HG02610 (cell line): ENCODE results near the gene ST3GAL3.

ENCODE experiments used
- ATAC-seq: cut with Tn5 transposase; IDR thresholded peaks from one replicate; pipeline ENCODE4 v1.9.1; 2021; ENCODE audit warnings: mild to moderate bottlenecking, moderate library complexity; ENCODE audit not compliant: unreplicated experiment

Gene ST3GAL3

DNA sequence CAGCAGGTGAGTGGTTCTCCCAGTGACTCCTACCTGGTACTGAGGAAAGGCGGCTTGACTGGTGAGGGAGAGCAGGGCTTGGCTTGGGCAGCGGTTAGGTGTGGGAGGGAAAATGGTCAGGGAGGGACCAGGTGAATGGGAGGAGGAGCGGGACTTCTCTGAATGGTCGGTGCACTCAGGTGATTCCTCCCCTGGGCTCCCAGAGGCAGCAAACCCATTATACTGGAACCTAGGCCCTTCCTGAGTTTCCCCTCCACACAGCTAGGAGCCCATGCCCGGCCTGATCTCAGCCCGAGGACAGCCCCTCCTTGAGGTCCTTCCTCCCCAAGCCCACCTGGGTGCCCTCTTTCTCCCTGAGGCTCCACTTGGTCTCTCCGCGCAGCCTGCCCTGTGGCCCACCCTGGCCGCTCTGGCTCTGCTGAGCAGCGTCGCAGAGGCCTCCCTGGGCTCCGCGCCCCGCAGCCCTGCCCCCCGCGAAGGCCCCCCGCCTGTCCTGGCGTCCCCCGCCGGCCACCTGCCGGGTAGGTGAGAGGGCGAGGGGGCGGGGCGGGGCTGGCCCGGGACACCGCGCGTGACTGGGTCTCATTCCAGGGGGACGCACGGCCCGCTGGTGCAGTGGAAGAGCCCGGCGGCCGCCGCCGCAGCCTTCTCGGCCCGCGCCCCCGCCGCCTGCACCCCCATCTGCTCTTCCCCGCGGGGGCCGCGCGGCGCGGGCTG is 228.5 kb downstream of the ST3GAL3 start:
- no peak for ATAC-seq

DNA sequence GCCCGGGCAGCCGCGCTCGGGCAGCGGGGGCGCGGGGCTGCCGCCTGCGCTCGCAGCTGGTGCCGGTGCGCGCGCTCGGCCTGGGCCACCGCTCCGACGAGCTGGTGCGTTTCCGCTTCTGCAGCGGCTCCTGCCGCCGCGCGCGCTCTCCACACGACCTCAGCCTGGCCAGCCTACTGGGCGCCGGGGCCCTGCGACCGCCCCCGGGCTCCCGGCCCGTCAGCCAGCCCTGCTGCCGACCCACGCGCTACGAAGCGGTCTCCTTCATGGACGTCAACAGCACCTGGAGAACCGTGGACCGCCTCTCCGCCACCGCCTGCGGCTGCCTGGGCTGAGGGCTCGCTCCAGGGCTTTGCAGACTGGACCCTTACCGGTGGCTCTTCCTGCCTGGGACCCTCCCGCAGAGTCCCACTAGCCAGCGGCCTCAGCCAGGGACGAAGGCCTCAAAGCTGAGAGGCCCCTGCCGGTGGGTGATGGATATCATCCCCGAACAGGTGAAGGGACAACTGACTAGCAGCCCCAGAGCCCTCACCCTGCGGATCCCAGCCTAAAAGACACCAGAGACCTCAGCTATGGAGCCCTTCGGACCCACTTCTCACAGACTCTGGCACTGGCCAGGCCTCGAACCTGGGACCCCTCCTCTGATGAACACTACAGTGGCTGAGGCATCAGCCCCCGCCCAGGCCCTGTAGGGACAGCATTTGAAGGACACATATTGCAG is 229.3 kb downstream of the ST3GAL3 start:
- ATAC-seq = no peak

DNA sequence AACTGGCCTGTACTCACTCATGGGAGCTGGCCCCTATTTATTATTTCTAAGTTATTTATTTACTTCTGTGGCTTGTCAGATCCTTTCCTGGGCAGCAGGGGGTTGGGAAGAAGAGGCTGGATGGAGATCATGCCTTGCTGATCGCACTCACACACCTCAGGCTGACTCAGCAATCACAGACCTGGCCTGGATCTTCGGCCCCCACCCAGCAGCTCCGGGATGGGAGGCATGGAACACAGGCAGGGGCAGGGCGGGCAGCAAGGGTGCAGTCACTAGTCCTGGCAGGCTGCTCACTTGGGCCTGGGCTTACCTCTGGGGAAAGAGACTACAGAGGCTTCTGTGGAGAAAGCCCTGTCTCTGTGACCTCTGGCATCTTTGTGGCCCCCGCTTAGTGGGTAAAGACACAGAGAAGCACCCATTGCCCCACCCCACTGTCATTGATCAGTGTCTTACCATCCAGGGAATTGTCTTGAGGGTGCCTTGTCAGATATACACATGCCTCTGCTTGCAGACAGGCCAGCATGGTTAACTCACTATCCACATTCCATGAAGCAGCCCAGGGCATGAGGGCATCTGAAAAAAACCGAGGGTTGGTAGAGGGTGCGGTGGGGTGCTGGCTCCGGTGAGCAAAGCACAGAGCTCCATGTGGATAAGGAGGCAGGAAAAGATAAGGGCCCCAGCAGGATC is 230.0 kb downstream of the ST3GAL3 start:
- ATAC-seq = no peak

DNA sequence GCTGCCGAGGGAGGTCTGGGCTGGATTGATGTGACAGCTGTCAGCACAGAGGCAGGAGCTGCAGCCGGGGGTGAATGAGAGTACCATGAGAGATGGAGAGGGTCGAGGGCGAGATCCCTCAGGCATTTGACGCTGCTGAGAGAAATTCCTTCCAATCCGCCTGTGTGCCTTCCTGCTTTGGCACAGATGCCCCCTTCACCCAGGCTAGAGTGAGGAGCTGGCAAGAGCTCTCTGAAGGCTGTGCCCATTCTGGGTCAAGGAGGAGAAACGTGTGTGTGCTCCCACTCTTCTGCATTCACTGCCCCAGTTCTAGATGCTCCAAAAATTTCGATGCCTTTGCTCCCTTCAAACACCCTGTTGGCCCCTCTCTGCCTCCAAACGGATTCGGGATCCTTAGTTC is 231.0 kb downstream of the ST3GAL3 start:
- no peak for ATAC-seq

DNA sequence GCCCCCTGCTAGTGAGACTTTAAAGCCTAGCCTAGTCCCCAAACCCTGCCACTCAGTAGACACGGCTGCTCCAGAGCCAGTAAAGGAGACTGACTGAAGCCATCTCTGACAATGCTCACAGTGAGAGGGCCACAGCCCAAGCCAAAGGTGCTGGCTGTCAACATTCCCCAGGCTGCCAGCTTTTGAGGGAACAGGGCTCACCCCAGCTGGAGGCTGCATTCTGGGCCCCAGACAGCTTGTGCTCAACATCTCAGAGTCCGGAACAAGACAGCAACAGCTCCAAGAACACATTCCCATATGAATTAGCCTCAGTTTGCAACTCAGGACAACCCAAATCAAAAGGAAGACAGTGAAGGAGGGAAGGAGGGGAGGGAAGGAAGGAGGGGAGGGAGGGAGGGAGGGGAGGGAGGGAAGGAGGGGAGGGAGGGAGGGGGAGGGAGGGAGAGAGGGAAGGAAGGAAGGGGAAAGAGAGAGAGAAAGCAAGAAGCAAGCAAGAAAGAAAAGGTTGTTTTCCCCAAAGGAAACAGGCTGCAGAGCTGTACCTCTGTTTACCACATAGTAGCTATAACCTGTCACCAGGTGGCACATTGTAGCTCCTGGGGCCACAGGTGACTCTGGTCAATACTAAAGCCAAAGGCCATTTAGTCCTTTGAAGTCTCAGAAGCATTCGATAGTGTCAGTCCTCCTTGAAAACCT is 231.7 kb downstream of the ST3GAL3 start:
- ATAC-seq = no peak

DNA sequence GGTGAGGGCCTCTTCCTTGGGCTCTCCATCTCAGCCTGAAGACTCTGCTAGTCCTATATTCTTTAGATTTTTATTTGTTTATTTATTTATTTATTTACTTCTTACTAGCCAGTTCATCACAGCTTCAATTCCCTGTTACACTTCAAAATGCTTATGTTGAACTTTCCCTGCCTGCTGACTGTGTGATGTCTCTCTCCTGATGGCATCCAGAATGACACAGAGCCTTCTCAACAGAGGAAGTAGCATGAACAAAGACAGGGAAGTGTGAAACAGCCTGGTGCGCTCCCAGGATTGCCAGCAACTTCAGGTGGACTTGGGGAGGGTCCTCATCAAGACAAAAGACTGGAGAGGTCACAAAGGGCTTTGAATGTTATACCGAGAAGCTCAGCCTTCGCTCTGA is 235.1 kb downstream of the ST3GAL3 start:
- no peak for ATAC-seq

DNA sequence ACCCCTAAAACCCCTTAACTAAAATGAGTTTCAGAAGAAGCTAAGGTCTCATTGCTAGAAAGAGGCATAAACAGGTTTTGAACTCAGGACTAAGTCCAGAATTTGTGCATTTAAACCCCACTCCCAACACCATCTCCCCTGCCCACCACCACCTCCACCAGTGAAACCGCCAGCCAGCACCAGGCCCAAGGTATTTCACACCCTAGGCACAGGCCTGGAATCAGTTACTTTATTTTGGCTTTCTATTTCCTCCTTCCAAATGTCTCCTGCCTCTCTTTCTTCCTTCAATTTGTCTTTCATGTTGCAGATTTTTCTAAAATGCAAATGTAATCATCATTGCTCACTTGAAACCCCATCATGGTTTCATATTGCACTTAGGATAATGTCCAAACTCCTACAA is 237.5 kb downstream of the ST3GAL3 start:
- ATAC-seq = no peak

DNA sequence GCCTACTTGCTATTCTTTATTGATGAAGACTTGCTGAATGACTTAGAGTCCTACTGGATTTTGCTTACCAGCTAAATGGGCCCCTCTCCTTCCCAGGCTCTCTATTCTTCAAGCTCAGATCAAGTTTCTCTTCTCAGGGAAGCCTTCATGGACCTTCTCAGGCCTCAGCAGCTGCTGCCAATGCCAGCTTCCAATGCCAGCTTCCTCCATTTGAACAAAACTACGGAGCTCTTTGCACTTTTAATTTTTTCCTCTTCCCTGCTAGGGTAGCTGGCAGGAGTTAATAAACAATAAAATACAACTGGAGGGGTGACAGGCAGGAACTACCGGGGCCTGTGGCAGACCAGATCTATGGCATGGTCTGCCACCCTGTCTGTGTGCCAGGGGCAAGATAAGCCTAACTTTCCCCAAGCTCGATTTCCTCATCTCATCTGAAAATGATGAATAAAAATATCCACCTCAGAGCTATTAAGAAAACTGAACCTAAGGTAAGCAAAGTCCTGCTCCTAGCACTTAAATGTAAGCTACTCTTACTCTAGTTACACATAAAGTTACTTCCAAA is 238.4 kb downstream of the ST3GAL3 start:
- ATAC-seq = no peak

DNA sequence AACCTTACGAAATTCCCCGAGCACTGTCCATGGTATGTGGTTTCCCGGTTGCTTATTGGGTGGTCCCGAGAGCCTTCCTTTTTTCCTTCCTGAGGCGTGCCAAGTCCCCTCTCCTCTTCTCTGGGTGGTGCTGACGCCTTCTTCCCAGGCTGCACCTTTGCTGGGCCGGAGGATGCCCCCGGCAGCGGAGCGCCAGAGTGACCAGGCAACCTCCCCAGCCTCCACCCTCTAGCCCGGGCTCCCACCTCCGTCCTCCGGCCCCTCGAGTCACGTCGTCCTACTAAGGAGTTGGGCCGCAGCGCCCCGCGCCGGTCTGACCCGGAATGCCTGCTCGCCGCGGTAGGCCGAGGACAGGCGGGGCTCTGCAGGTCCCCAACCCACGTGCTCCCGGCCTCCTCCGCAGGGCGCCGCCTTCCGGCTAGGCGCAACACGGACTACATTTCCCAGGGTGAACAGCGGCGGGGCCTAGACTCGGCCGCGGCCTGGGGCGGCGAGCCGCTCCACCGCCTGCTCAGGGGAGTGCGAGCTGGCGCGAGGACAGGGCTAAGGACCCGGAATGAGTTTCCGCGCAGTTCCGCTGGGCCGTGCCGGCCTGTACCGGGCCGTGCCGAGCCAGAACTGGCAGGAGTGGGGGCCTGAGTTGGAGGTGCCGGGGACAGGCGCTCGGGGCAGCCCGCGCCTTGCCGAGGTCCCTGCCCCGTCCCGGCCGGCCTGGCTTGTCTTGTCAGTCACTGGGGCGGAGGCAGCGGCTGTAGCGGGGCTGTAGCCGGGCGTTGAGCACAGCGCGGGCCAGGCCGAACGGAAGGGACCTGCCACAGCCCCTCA is 239.1 kb downstream of the ST3GAL3 start, which contains the start of gene IPO13:
TSS of gene IPO13 (plus strand) at position 715 of the 825 bp plus-strand sequence. CDS start 651 bp downstream, outside the sequence.
- ATAC-seq = peak; percentile 94

DNA sequence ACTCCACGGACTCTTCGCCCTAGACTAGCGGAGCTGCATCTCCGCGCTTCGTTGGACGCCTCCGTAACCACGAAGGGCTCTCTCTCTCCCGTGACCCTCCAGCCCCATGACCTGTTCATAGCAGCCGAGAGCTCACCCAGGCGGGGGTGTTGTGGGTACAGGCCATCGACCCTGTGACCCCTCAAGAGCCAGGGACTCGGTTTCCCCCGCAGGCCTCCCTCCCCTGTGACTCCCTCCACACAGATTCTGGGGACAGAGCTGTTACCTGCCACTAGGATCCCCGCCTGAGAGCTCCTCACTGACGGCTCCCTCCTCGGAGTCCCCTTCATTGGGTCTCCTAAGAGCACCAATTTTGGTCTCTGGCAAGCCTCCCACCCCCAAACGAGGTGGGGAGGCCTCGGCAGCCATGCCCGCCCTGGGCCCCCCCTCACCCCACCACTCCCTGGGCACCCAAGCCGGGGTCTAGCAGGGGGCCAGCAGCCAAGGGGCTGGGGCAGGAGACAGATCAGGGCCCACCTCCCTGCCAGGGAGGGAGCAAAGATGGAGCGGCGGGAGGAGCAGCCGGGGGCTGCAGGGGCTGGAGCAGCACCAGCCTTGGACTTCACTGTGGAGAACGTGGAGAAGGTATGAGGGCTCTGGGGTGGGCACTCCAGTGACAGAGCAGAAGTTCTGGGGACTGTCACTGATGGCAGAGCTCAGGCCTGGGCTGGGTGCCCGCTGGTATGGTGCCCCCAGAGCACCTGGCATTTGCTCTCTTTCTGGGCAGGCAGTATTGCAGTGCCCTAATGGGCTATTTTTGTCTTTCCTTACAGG is 239.9 kb downstream of the ST3GAL3 start:
- ATAC-seq = no peak

DNA sequence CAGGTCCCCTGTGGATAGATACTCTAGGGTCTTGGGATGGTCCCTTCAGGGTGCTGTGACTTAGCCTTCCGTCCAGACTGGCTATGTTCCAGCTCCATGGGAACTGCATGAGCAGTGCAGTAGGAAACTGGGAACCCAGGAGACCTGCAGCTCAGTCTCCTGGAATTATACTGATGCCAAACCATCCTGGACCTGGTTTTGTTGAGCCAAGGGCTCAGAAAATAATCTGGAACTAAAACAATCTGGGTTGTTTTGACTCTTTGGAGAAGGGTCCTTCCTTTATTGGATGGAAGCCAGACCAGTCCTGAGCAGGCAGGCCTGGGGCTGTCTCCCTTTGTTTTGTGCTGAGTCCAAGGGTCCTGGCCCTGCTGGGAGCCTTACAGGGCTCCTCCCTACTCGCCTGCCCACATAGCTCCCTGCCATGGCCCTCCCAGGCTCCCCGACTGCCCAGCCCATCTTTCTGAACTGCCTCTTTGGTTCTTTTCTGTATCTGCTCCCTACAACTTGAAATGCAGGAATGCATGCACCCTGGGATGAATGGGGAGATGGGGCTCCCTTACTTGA is 240.6 kb downstream of the ST3GAL3 start:
- ATAC-seq = no peak

DNA sequence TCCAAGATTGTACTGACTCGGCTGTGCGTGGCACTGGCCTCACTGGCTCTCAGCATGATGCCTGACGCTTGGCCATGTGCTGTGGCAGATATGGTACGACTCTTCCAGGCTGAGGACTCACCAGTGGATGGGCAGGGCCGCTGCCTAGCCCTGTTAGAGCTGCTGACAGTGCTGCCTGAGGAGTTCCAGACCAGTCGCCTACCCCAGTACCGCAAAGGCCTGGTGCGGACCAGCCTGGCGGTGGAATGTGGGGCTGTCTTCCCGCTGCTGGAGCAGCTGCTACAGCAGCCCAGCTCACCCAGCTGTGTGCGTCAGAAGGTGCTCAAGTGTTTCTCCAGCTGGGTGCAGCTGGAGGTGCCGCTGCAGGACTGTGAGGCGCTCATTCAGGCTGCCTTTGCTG is 242.3 kb downstream of the ST3GAL3 start:
- ATAC-seq = no peak

DNA sequence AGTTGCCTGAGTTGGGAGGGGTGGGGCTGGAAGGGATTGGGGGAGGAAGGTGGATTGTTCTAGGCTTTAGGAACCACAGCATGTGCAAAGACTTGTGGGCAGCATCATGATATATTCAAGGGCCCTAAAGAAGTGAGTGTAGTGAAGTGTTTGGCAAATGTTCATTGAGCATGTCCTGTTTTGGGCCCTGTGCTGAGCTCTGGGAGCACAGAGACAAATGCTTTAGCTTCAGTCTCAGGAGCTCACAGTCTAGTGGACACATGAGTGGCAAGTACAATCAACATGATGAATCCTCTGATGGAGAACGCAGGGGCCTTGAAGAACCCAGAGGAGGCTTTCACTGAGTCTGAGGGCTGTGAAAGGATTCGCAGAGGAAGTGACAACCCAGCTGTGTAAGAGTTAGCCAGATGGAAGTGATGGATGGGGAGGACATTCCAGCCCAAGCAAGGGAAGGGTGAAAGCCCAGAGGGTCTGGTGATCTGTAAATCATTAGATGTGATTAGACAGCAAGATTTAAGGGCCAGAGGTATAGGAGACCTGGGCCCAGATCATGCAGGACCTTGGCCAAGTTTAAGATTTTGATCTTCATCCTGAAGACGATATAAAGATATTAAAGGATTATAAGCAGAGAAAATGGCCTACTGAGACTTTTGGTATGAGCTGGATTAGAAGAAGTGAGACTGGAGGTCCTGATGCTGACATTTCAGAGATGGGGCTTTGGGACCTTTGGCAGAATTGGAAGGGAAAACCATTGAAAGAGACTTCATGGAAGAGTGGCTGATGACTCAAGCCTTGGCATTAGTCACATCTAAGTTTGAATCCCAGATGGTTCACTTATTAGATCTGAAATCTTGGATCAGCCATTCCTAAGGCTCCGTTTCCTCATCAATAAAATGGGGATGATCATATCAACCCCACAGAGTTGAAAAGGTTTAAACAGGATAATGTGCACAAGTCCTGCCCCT is 244.0 kb downstream of the ST3GAL3 start:
- no peak for ATAC-seq

DNA sequence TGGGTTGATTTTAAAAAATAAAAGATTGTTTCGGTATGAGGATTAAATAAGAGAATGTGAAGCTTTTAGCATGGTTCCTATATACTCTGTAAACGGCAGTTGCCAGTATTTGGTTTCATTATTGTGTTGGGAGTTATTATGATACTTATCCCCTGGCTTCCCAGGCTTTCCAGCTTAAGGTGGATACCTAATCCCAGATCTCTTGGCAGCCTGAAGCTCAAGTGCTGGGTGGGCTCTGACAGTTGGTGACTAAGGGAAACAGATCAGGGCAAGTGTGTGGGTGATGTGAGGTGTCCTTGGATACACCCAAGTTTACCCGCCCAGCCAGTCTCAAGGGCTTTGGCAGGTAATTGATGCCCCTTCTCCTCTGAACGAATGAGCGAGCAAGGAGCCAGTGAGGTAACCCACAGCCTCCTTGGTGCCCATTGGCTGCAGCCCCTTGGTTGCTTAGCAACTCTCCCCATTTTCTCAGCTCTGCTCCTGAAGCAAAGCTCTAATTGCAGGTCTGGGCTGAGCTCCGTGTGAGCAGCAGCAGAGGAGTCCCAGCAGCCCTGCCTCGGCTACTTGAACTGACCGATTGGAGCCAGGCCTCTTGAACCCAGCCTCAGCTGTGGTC is 245.5 kb downstream of the ST3GAL3 start:
- ATAC-seq = no peak

DNA sequence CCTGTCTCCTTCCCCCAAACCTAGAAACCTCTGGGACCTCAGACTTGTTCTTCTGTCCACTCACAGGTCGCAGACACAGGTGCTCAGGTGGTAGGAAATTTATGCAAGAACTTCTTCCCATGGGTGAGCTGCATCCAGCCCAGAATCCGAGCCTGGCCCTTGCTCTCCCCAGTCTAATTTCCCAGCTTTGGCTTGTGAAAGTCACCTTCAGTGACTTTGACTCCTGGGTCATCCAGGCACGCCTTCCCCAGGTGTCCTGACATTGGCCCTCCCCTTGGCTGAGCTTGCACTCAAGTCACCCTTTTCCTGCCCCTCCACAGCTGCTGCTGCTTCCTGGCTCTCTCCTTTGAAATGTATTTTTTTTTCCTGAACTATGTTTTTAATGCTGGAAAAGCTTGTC is 246.0 kb downstream of the ST3GAL3 start:
- ATAC-seq = no peak

DNA sequence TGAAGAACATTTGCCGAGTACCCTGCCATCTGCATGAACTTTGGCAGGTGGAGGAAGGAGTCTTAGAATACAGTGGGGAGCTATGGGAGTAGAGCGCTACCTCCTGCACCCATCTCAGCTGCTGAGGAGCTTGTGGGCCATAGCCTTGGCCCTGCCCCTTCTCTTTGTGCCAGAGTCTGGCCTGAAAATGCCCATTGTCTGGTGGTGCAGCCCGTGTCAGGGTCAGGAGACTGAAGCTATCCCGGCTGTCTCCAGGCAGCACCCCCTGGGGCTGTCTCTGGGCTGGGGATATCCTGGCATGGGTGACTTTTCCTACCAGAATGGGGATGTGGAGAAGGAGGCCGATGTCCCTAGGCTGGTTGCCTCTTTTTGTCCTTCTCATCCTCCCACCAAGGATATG is 246.7 kb downstream of the ST3GAL3 start:
- ATAC-seq = no peak

DNA sequence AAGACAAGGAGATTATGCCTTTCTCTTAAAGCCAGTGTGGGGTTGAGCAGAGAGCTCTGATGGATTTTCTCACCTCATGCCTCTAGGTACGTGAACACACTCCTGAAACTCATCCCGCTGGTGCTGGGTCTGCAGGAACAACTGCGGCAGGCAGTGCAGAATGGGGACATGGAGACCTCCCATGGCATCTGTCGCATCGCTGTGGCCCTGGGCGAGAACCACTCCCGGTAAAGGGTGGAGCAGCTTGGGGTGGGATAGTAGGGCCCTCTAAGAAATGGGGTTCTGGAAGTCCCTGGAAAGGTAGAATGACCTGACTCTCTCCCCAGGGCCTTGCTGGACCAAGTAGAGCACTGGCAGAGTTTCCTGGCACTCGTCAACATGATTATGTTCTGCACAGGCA is 248.9 kb downstream of the ST3GAL3 start:
- no peak for ATAC-seq
